ENCODE data around the gene RAMP1.

RAMP1 gene

DNA sequence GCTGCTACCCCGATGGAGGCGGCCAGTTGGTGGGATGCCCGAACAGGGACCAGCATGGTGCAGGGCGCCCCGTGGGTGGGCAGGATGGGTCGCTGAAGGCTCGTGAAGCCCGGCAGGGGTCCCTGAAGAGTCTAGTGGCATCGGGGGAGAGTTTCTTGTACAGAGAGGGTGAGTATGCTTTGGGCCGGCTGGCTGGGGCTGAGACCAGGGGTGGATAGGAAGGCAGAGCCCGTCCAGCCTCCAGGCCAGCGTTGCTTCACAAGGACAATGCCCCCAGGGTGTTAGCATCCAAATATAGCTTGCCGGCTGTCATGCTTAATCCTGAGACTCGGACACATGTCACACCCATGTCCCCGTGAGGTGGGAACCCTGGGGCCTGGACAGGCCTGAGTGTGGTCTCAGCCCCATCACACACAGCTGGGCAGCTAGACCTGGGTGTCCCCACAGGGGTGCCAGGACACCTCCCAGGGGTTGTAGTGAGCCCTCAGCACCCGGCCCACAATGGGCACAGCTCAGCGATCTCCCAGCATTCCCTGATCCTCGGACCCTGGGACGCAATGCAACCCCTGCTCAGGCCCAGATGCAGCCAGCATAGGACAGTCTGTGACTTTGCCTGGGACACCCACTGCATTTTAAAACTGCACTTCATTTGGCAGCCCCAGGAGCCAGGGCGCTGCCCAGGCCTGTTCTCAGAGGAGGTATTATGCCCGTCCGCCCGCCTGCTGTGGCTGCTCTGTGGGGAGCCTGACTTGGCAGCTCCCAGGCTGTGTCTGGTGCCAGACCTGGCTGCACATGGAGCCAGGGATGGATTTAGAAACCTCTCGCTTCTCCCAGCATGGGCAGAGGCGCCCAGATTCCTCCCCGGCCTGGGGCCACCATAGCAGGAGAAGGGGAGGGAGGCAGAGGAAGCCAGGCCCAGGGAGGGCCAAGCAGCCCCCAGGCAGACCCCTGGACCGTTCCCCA, 36.4 kb downstream of the RAMP1 start:
- DNase-seq (ENCODE audit: low spot score) = no peak

- DNase-seq (ENCODE audit: low spot score) = no peak
These were observed 37.1 kb downstream of the RAMP1 start for GRCh38 chr2:237896507-237896892.

- no peak for DNase-seq (ENCODE audit: low spot score)
These were observed 37.5 kb downstream of the RAMP1 start for GRCh38 chr2:237896956-237897355.

DNA sequence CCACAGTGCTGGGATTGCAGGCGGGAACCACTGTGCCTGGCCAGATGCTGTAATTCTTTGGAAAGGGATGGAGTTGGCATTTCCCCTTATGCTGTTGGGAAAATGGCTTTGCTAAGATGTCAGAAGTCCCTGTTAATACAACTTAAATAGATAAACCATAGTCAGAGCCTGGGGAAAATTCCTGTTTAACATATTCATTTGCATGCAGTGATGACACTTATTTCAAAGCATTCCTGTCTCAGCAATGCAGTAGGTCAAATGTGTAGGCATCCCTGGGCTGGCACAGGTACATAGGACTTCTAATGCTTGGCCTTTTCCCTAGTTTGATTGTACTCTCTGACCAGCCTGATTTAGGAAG, 38.6 kb downstream of the RAMP1 start:
- DNase-seq (ENCODE audit: low spot score) = peak; percentile 13

GRCh38 chr2:237900891-237901831, 41.7 kb downstream of the RAMP1 start:
- no peak for DNase-seq (ENCODE audit: low spot score)

GRCh38 chr2:237901932-237902850, 42.8 kb downstream of the RAMP1 start:
- DNase-seq (ENCODE audit: low spot score) = no peak

DNA sequence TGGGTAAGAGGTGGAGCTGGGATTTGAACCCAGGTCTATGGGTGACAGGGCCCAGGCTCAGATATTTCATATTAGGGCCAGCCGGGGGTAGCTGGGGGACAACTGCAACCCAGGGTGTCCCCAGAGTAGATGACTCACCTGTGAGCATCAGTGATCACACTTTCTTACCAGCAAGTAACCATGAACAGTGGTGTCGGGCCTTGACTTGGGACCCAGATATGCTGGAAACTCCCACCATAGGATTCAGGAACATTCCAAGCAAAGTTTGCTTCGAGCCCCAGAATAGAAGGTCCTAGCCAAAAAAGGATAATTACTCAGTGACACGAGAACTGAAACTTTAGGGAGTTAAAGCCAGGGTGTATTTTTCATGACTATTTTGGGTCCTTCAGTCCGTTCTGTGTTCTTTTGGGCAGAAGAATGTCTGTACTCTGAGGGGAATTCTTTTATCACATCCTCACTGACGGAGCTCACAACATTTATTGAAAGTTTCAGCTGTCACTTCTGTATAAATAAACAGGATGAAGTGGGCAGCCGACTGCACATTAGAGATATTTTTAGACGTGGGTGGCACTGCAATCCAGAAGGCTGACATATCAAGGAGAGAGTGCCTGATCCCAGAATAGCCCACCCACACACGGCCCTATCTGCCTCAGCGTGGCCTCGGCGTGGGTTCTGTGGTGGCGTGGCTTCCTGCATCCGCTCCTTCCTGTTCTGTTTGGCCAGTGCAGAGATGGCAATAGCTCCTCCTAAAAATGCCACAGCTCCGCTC, 45.6 kb downstream of the RAMP1 start:
- peak; percentile 42 for DNase-seq (ENCODE audit: low spot score)

DNA sequence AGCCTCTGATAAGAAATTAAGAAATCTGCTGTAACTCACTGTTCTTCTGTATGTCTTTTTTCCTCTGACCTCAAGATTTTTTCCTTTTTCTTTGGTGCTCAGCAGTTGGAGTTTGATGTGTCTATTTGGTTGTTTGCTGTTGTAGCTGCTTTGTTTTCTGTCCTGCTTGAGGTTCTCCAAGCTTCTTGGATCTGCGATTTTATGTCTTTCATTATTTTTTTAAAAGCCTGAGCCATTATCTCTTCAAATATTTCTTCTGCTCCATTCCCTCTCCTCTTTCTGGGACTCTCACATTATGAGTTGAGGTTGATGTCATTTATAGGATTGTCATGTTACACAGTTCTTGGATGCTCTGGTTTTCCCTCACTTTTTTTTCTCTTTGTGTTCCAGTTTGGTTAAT, 47.7 kb downstream of the RAMP1 start:
- no peak for DNase-seq (ENCODE audit: low spot score)

- no peak for DNase-seq (ENCODE audit: low spot score)
These were observed 49.8 kb downstream of the RAMP1 start for GRCh38 chr2:237909075-237909695.

DNA sequence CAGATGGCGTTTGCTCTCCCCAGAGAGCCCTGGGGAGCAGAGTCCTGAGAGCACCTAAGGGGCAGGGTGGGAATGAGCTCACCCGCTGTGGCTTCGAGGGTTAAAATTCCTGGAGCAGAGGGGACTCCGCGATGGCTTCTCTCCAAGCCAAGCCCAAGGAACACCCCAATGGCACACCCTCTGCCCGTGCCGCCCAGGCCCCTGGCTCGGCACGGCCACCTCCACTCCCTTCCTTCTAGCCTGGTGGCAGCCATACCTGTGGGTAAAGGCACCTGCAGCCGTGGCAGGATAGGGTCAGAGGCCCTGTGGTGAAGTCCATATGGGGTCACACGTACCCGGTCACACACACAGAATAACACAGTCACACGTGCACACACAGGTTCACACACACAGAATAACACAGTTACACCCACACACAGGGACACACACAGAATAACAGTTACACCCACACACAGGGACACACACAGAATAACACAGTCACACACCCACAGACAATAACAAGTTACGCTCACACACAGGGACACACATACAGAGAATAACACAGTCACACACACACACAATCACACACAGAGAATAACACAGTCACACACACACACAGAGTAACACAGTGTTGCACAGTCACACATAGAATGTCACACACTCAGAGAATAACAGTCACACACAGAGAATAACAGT, 50.5 kb downstream of the RAMP1 start:
- no peak for DNase-seq (ENCODE audit: low spot score)

DNA sequence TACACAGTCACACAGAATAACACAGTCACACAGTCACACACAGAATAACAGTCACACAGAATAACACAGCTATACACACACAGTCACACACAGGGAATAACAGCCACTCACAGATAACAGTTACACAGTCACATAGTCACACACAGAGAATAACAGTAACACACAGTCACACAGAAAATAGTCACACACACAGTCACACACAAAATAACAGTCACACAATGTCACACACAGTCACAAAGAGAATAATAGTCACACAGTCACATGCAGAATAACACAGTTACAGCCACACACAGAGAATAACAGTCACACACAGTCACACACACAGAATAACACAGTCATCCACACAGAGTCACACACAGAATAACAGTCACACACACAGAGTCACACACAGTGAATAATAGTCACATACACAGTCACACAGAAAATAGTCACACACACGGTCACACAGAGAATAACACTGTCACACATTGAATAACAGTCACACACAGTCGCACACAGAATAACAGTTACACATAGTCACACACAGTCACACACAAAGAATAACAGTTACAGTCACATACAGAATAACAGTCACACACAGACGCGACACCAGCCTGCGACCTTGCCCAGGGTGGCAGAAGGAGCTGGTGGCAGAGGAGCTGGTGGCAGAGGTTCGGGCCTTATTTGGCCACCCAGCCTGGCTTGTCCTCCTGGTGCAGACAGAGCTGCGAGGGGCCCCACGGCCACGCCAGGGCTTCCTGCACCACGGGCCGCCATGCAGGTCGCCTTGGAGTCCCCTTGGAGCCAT, 51.3 kb downstream of the RAMP1 start:
- no peak for DNase-seq (ENCODE audit: low spot score)

GRCh38 chr2:237911363-237912017, 52.1 kb downstream of the RAMP1 start:
- no peak for DNase-seq (ENCODE audit: low spot score)

GRCh38 chr2:237912271-237913192, 53.1 kb downstream of the RAMP1 start:
- no peak for DNase-seq (ENCODE audit: low spot score)

DNA sequence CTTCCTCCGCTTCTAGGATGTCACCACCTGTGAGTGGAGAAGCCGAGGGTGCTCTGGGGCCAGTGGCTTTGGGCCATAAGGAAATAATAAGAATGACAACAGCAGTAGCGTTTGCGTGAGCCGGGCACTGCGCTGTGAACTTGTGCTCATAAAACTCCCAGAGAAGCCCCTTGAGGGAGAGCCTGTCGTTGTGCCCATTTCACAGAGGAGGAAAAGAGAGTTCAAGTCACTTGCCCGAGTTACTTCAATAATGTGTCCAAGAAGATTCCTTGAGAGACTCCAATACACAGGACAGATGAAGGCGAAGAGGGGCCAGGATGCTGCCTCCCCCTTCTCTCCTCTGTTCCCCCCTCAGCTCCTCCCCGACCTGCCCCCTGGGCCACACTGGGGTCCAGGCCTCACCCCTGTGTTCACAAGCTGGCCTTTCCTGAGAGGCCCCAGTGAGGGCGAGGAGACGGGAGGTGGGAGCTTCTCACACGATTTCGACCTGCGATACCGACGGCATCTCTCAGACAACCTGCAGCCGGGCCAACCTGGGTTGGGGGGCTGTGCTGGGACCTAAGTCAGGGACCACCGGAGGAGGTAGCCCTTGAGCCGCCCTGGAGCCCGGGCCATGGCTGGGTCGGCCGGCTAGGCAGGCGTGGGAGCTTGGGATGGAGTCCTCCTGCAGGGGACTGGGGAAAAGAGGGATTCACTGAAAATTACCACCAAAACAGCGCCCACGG, 53.9 kb downstream of the RAMP1 start:
- DNase-seq (ENCODE audit: low spot score) = no peak

- DNase-seq (ENCODE audit: low spot score) = no peak
These were observed 56.2 kb downstream of the RAMP1 start for GRCh38 chr2:237915576-237915975.

GRCh38 chr2:237916296-237916695, 56.9 kb downstream of the RAMP1 start:
- no peak for DNase-seq (ENCODE audit: low spot score)
